Measurements from ENCODE around the gene PTPRN2.
"Not testable (repeated sequence)": the region's sequence is repeated elsewhere in the genome, so short reads cannot be mapped to it uniquely, and the experiment has no call there.

The PTPRN2 gene

DNA sequence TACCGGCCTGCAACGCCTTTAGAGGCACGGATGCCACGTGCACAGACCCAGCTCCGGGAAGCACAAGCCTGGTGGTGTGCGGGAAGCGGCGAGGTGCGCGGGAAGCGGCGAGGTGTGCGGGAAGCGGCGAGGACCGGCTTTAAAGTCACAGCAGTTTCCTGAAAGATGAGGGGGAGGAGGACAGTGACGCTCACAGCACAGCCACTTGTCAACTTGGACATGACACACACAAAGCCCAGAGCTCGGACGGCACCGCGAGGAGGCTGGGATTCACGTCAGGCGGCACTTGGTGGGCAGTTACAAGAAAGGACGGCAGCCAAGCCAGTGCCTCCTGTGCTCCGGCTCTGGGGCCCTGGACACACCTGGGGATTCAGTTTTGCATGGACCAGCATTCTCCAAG, 724.9 kb downstream of the PTPRN2 start:
- no peak for DNase-seq

GRCh38 chr7:157861551-157861950, 726.1 kb downstream of the PTPRN2 start:
- no peak for DNase-seq

DNA sequence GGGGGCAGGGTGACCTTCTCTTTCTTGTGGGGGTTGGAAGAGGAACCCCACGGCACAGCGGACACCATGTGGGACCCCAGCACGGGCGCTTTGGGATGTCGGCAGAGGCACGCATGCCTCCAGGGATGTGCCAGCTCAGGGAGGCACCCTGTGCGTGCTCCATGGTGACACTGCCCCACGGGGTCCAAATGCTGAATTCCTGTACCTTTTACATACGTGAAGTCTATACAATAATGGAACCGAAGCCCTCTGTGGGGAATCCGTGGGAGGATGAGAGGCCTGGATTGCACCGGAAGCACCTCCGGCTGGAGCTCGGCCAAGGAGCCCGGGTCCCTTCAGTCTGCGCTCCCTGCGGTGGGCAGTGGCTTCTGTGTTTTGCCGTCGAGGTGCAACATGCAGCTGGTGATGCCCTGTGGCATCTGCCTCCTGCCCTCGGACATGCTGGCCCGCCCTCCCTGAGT, 726.6 kb downstream of the PTPRN2 start:
- no peak for DNase-seq

- no peak for DNase-seq
These were observed 727.2 kb downstream of the PTPRN2 start for GRCh38 chr7:157860406-157860805.

DNA sequence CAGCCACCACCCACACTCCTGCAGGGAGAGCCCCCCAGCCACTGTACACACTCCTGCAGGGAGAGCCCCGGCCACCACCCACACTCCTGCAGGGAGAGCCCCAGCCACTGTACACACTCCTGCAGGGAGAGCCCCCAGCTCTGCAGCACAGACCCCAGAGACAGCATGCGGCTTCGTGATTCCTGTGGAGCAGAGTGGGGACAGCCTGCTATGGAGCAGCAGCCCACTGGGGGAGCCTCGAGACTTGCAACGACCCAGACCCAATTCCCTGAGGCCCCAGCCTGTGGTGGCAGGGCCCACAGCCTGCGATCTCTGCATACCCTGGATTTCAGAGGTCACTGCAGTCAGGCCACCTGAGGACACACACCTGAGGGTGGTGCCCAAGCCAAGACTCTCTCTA, 727.7 kb downstream of the PTPRN2 start:
- no peak for DNase-seq

- no peak for DNase-seq
These were observed 730.0 kb downstream of the PTPRN2 start for GRCh38 chr7:157857578-157858075.

GRCh38 chr7:157856873-157857577, 730.6 kb downstream of the PTPRN2 start:
- no peak for DNase-seq

- DNase-seq = no peak
These were observed 732.0 kb downstream of the PTPRN2 start for GRCh38 chr7:157855452-157856213.

DNA sequence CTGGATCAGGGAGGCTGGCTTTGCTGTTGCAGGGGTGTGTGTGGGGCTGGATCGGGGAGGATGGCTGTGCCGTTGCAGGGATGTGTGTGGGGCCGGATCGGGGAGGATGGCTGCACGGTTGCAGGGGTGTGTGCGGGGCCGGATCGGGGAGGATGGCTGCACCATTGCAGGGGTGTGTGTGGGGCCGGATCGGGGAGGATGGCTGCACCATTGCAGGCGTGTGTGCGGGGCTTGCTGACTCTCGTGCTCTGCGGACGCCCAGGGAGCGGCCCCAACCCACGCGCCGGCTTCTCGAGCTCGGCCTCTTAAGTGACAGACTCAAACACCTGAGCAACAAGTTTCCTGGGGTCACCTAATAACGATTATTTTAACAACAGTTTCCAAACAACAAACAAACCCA, 732.6 kb downstream of the PTPRN2 start:
- no peak for DNase-seq

DNA sequence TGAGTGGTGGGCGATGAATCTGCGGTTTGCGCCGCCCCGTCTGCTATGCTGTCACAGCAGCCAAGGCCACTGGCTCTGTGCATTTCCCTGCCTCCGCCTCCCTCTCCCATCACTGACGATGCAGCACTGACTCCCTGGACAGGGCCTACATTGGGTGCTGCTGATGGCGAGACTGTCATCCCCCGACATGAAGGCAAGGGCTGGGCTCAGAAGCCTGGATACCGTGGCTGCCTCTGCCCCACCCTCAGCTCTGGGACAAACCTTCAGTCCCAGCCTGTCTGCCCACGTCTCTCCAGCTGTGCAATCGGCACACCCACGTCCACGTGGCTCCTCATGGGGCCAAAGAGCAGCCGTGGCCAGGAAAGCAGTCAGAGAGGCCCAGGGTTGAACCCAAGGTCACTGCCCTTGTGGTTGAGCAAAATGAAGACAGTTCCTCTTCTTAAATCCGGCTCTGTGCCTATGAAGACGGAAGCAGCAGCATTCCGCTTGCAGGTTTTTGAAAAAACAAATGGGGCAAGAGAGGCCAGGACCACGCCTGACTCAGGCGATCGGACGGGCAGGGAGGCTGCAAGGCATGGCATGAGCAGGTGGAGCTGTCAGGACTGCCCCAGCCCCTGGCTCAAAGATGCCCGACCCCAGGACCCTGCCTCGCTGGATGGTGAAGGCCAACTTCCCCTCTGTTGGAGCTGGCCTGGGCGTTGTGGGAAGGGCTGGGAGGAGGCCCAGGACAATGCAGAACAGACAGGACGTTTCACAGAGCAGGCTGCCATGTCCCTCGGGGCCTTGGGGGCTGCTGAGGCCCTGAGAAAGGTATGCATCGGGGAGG, 733.3 kb downstream of the PTPRN2 start:
- peak; percentile 14 for DNase-seq

GRCh38 chr7:157853789-157854065, 733.9 kb downstream of the PTPRN2 start:
- no peak for DNase-seq

DNA sequence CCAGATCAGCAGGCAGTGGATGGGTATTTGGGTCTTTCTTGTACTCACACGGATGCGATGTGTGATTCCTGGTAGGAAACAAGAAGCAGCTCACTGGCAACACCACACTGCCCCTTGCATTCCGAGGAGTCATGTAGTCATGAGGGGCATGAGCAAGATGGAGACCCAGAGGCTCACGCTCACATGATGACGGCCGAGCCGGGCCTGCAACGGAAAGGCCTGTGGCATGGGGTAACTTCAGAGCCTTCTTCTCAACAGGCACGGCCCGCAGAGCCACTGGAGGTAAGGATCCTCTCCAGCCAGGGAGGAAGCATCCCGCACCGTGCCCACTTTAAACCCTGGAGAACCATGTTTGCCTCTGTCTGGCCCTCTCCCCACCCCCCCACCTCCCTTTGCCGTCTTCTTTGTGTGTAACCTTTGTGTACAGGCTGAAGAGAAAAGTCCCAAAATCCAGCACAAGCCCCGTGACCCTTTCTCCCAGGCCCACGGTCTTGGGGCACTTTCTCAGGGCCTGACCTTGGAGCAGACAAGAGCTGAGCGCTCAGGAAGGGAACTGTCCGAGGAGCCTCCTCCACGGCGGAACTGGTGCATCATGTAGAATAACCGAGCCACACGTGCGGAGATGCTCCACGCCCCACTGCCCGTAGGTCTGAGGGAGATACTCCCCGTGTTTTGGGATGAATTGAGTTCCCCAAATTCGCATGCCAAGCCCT, 734.4 kb downstream of the PTPRN2 start:
- no peak for DNase-seq

GRCh38 chr7:157851501-157852067, 736.0 kb downstream of the PTPRN2 start:
- DNase-seq = peak; percentile 11

DNA sequence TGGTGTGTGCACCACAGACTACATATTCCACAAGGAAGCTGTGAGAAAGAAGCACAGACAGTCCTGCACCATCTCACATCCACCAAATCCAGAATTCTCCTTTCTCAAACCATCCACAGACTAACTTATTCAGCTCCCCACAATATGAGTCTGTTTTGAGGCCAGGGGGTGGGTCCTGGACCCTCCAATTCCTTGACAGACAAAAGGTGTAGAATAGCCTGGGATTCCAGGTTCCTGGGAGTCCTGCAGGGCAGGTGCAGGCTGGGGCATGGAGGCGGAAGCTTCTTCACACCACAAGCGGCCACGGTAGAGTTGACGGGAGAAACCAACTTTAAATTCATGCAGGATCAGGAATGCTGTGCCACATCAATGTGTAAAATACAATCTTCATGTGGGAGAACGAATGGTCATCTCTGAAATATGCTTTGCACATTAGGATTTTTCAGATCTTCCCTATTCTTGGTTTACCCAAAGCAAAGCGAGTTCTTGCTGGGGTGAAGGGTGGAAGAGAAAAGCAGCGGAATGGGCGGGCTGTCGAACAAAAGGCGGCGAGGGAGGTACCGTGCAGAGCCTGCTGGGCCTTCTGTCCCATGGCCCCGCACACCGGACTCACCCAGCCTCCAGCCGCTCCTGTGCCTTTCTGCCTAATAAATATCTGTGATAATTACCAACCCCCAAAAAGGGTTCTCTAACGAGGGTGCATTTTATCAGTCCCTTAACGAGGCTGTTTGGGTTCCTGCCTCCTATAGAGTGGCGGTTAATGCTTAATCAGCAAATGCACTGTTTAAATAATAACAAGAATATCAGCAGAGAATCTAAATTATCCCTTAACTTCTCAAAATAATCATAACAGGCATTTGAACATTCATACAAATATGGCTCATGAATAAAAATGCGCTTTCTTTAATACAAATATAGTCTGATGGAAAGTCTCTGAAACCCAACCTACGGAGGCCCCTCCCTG, 736.9 kb downstream of the PTPRN2 start:
- no peak for DNase-seq

DNA sequence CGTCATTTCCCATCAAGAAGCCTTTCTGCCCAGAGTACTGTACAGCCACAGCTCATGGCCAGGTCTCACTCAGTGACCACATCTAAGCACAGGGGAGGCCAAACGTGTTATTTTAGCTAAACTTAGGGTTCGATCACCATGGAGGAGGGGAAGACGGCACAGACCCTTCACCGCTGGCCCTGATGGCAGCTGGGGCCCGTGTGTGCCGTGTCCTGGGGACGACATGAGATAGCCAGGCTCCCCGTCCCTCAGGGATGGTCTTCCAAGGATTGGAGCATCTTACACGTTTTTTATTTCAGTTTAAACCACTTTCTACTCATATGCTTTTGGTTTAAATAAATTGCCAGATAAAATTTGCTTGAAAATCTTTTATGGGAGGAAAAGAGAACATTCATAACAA, 737.9 kb downstream of the PTPRN2 start:
- DNase-seq = no peak

GRCh38 chr7:157849341-157849596, 738.4 kb downstream of the PTPRN2 start:
- DNase-seq = no peak

DNA sequence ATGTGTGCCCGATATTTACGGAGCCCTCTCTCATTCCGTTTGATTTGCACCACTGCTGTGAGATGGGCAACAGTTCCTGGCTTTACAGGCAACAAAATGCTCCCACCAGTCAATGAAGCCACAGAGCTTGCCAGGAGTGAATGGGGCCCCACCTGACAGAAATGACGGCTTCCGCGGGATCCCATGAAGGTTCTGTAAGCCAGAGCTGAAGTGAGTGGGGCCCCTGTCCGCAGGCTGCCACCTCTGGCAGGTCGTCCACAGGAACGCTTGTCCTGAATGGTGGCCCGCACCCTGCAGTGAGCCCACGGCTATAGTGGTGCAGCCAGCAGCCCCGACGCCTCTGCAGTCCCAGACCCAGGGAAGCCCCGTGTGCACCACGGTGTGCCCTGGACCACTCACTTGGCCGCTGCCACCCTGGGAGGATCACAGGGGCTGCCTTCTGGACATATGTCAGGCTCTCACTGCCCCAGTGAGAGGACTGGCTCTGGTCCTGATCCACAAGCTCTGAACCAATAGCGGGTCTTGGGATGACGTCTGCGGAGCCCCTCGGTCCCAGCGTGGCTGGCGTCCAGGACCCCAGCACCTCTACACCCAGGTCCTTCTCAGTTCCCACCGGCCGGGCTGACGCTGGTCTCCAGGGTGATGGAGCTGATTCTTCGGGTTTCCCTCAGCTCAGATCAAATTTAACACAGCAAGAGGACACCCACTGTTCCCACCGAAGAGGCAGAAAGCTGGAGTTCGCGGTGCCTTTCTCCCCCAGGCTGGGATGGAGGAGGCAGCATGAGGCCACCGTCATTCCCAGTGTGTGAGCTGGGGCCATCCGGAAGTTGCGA, 738.9 kb downstream of the PTPRN2 start:
- no peak for DNase-seq

- not testable (repeated sequence) for DNase-seq
These were observed 739.7 kb downstream of the PTPRN2 start for GRCh38 chr7:157847756-157848487.

DNA sequence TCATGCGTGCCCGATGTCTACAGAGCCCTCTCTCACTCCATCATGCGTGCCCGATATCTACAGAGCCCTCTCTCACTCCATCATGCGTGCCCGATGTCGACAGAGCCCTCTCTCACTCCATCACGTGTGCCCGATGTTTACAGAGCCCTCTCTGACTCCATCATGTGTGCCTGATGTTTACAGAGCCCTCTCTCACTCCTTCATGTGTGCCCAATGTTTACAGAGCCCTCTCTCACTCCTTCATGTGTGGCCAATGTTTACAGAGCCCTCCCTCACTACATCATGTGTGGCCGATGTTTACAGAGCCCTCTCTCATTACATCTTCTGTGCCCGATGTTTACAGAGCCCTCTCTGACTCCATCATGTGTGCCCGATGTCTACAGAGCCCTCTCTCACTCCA, 740.9 kb downstream of the PTPRN2 start:
- not testable (repeated sequence) for DNase-seq

DNA sequence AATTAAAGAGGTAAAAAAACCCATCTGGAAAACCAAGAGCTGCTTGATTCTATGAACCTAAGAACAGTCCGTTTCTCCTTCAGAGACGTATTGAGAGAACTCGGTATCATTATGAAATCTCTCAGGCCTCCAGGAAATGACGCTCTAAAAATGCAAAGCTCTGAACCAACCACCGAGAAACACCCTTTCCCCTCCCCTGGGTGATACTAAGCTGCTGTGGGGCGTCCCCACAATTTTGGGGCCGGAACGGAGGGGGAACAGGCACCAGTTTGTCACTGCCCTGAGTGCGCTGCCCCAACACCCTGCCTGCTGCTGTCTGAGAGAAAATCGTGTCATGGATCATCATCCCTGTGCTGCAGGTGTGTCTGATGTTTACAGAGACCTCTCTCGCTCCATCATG, 741.4 kb downstream of the PTPRN2 start:
- no peak for DNase-seq

All from SIG-M5 (cell line).